PFSK-1 (cell line): ENCODE measurements around the gene MINDY4.

Experiments
- FOXP2 ChIP-seq: optimal IDR thresholded peaks from 2 replicates; pipeline ENCODE3; 2011; ENCODE audit warnings: borderline replicate concordance, control low read depth, inconsistent platforms; ENCODE audit not compliant: insufficient read depth; ENCODE audit errors: extremely low read length, extremely low read depth
- POLR2AphosphoS5 ChIP-seq: IDR thresholded peaks from 2 replicates; pipeline ENCODE4 v1.6.1; 2012; ENCODE audit warnings: low read depth, mild to moderate bottlenecking, control low read depth, low read length, moderate library complexity
- REST ChIP-seq, 2 experiments: IDR thresholded peaks; 2 replicates each; pipeline versions ENCODE4 v1.6.1 to v1.8.0; 2011 to 2012; ENCODE audit warnings: low read depth in 2 of 2, low read length in 2 of 2, control low read depth in 1 of 2, inconsistent platforms in 1 of 2, mild to moderate bottlenecking in 1 of 2, moderate library complexity in 1 of 2; ENCODE audit not compliant: insufficient read depth in 1 of 2
- SIN3A ChIP-seq: IDR thresholded peaks from 2 replicates; pipeline ENCODE4 v1.6.1; 2012; ENCODE audit warnings: mild to moderate bottlenecking, low read length, moderate library complexity, borderline replicate concordance; ENCODE audit not compliant: insufficient read depth
- TAF1 ChIP-seq: IDR thresholded peaks from 2 replicates; pipeline ENCODE4 v1.6.1; 2012; ENCODE audit warnings: low read length, control low read depth, borderline replicate concordance; ENCODE audit not compliant: insufficient read depth

Gene MINDY4

DNA sequence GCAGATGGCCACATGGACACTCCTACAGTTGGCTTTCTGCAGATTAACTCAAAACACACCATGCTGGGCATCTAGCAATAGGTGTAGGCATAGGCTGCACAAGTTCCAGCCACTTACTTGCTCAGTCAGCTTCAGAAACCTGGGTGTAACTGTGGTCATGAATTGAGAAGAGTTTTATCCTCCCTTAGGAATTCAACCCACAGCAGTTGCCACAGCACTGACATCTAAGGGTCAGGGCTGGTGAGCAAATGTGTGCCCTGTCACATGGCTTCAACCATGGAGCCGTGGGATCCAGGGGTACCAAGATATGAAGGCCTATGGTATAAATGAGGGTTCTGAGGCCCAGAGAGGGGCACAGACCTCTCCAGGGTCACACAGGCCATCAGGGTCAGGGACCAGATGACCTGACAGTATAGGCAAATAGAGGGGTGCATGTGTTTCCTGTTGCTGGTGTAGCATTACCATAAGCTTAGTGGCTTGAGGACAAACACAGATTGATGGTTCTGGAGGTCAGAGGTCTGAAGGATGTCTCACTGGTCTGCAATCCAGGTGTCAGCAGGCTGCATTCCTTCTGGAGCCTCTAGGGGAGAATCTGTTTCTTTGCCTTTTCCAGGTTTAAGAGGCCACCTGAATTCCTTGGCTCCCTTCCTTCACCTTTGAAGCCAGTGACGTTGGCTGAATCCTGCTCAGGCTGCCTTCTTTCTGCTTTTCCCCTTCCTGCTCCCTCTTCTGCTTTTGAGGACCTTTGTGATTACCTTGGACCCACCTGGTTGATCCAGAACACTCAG lies 24.1 kb downstream of the MINDY4 start:
- no peak for TF ChIP-seq SIN3A

DNA sequence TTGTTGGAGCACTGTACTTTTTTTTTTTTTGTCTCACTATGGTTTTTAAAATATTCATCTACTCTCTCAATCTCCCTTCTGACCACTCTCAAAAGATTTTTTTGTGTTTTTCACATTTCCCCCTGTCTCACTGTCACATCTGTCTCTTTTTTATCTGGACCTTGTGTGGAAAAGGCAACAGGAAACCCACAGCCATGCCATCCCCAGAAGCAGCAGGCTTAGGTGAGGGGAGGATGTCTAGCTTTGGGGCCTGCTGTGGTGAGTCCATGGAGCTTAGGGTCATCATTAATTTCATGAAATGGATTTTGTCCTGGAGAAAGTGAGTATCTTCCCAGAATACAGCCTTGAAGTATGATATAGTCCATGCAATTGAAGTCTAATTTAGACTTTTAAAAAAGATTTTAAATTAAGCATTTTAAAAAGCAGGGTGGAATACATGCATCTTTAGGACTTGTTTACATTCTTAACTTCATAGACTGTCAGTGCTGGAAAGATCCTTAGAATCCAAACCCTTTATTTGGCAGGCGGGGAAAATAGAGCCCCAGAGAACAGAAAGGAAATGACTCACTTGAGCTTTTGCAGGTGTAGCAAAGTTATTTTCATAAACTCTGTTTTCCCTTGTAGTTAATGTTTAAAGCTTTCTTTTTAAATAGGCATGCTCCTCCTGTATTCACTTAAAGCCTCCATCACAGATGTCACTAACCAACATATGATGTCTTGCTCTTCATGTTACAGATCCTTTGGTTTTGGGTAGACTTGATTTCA lies 25.1 kb downstream of the MINDY4 start:
- no peak for TF ChIP-seq FOXP2
- TF ChIP-seq SIN3A, result no peak
- no peak for TF ChIP-seq POLR2AphosphoS5
- no peak for TF ChIP-seq REST (IDR thresholded peaks at IDR 0.05; ENCODE audit: insufficient read depth in 1 of 2, low read depth in 2 of 2, low read length in 2 of 2)
- no peak for TF ChIP-seq TAF1

GRCh38 chr7:30797176-30798040 lies 26.2 kb downstream of the MINDY4 start:
- no peak for TF ChIP-seq FOXP2
- TF ChIP-seq POLR2AphosphoS5, result no peak
- no peak for TF ChIP-seq REST (IDR thresholded peaks at IDR 0.05; ENCODE audit: insufficient read depth in 1 of 2, low read depth in 2 of 2, low read length in 2 of 2)
- TF ChIP-seq TAF1, result no peak
- TF ChIP-seq SIN3A, result no peak

DNA sequence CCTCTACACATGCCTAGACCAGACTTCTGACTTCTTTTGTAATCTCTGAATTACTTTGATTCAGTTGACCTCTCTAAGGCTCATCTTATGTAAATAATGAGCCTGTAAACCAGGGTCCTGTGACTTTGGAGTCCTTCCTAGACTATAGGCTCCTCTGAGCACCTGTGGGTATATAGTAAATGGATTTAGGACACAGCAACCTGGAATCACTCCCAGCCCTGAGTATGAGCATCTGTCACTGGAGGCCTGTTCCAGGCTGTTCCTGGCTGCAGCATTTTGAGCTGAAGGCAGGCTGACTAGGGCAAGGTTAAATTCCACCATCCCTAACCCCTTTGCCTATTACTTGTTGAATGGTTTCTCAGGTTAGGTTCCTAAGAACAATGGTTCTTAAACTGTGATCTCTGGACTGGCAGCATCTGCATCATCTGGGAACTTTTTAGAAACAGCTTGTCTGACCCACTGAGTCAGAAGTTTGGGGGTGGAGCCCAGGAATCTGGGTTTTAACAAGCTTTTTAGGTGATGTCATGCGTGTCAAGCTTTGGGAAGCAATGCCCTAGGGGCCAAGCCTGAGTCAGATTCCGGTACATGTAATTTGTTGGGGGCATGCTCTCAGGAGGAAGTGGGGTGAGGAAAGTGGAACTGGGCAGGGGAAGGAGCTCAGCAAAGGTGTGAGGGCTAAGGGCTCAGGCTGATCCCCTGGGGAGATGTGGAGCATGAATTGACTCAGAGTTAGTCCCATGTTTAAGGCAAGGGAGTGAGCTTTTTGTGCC lies 28.2 kb downstream of the MINDY4 start:
- TF ChIP-seq REST (IDR thresholded peaks at IDR 0.05; ENCODE audit: insufficient read depth in 1 of 2, low read depth in 2 of 2, low read length in 2 of 2) (no peak), SIN3A (no peak), FOXP2 (no peak), TAF1 (no peak), POLR2AphosphoS5 (no peak)
